ENCODE measurements around the gene TBL1X.

Gene TBL1X

GRCh38 chrX:9555354-9555753, 90.5 kb downstream of the TBL1X start:
- no peak overlapping the region for H2AFZ ChIP-seq (ENCODE audit: low read depth, low read length)

GRCh38 chrX:9557091-9557490, 92.2 kb downstream of the TBL1X start:
- H3K36me3 ChIP-seq (replicated peaks; ENCODE audit: low read depth, low read length) = no peaks in the 10 kb centered on the region
- no peak overlapping the region for H3K27ac ChIP-seq (ENCODE audit: low read length)
- no peak overlapping the region for H2AFZ ChIP-seq (ENCODE audit: low read depth, low read length)
- no peak overlapping the region for H3K9ac ChIP-seq (ENCODE audit: low read length)
- TF ChIP-seq EZH2phosphoT487 (IDR thresholded peaks at IDR 0.05; ENCODE audit: low read depth) (no peak), CTCF (IDR thresholded peaks at IDR 0.05; ENCODE audit: low read depth, low read length) (no peak)
- H4K20me1 ChIP-seq (ENCODE audit: insufficient read depth, low read length) = peaks cover 4% of the 10 kb centered on the region; the same call in 1 of the 2 replicates
- peaks cover 10% of the 10 kb centered on the region for H3K4me1 ChIP-seq (ENCODE audit: low read length)
- no peaks in the 10 kb centered on the region for H3K27me3 ChIP-seq (ENCODE audit: low read depth, low read length)
- no peak overlapping the region for H3K4me3 ChIP-seq (ENCODE audit: low read length)
- no peaks in the 10 kb centered on the region for H3K9me3 ChIP-seq (ENCODE audit: insufficient read depth, low read length)
- no peaks in the 10 kb centered on the region for H3K79me2 ChIP-seq (ENCODE audit: low read length)
- no peak overlapping the region for H3K4me2 ChIP-seq (ENCODE audit: low read length)

More at GRCh38 chrX:9555354-9555753, 90.5 kb downstream of the TBL1X start:
- peaks cover 4% of the 10 kb centered on the region; the same call in 1 of the 2 replicates for H4K20me1 ChIP-seq (ENCODE audit: insufficient read depth, low read length)
- no peak overlapping the region for H3K4me3 ChIP-seq (ENCODE audit: low read length)
- H3K27ac ChIP-seq (ENCODE audit: low read length) = no peak overlapping the region
- H3K4me2 ChIP-seq (ENCODE audit: low read length) = no peak overlapping the region
- TF ChIP-seq EZH2phosphoT487 (IDR thresholded peaks at IDR 0.05; ENCODE audit: low read depth) (no peak), CTCF (IDR thresholded peaks at IDR 0.05; ENCODE audit: low read depth, low read length) (no peak)
- no peaks in the 10 kb centered on the region for H3K36me3 ChIP-seq (replicated peaks; ENCODE audit: low read depth, low read length)
- H3K9ac ChIP-seq (ENCODE audit: low read length) = no peak overlapping the region
- H3K9me3 ChIP-seq (ENCODE audit: insufficient read depth, low read length) = no peaks in the 10 kb centered on the region
- H3K4me1 ChIP-seq (ENCODE audit: low read length) = peaks cover 10% of the 10 kb centered on the region
- no peaks in the 10 kb centered on the region for H3K27me3 ChIP-seq (ENCODE audit: low read depth, low read length)
- no peaks in the 10 kb centered on the region for H3K79me2 ChIP-seq (ENCODE audit: low read length)

- Histone ChIP-seq H3K9ac (ENCODE audit: low read length) (no peak overlapping the region), H2AFZ (ENCODE audit: low read depth, low read length) (no peak overlapping the region), H3K9me3 (ENCODE audit: insufficient read depth, low read length) (no peaks in the 10 kb centered on the region), H3K79me2 (ENCODE audit: low read length) (no peaks in the 10 kb centered on the region), H4K20me1 (ENCODE audit: insufficient read depth, low read length) (peaks cover 4% of the 10 kb centered on the region; the same call in 1 of the 2 replicates), H3K4me1 (ENCODE audit: low read length) (peaks cover 10% of the 10 kb centered on the region), H3K4me3 (ENCODE audit: low read length) (no peak overlapping the region), H3K27me3 (ENCODE audit: low read depth, low read length) (no peaks in the 10 kb centered on the region), H3K4me2 (ENCODE audit: low read length) (no peak overlapping the region), H3K27ac (ENCODE audit: low read length) (no peak overlapping the region), H3K36me3 (replicated peaks; ENCODE audit: low read depth, low read length) (no peaks in the 10 kb centered on the region)
- no peak for TF ChIP-seq EZH2phosphoT487 (IDR thresholded peaks at IDR 0.05; ENCODE audit: low read depth)
- TF ChIP-seq CTCF (IDR thresholded peaks at IDR 0.05; ENCODE audit: low read depth, low read length) = no peak
Observed at GRCh38 chrX:9557521-9557920, 92.7 kb downstream of the TBL1X start.

- Histone ChIP-seq H3K9ac (ENCODE audit: low read length) (no peak overlapping the region), H3K36me3 (replicated peaks; ENCODE audit: low read depth, low read length) (no peaks in the 10 kb centered on the region), H3K79me2 (ENCODE audit: low read length) (no peaks in the 10 kb centered on the region), H3K4me2 (ENCODE audit: low read length) (no peak overlapping the region), H3K4me1 (ENCODE audit: low read length) (peaks cover 10% of the 10 kb centered on the region), H3K4me3 (ENCODE audit: low read length) (no peak overlapping the region), H3K9me3 (ENCODE audit: insufficient read depth, low read length) (no peaks in the 10 kb centered on the region), H3K27me3 (ENCODE audit: low read depth, low read length) (no peaks in the 10 kb centered on the region), H2AFZ (ENCODE audit: low read depth, low read length) (no peak overlapping the region), H4K20me1 (ENCODE audit: insufficient read depth, low read length) (peaks cover 4% of the 10 kb centered on the region; the same call in 1 of the 2 replicates), H3K27ac (ENCODE audit: low read length) (no peak overlapping the region)
- no peak for TF ChIP-seq EZH2phosphoT487 (IDR thresholded peaks at IDR 0.05; ENCODE audit: low read depth)
- no peak for TF ChIP-seq CTCF (IDR thresholded peaks at IDR 0.05; ENCODE audit: low read depth, low read length)
Observed at GRCh38 chrX:9558615-9559014, 93.8 kb downstream of the TBL1X start.
